Mononuclear cell (primary cell): ENCODE results near the gene SMIM12. TPM values are rescaled to one million over a fixed set of nuclear protein-coding genes. Genes with fewer than 3 reads are reported as not detected.
"Not testable (repeated sequence)": the region's sequence is repeated elsewhere in the genome, so short reads cannot be mapped to it uniquely, and the experiment has no call there.

ENCODE experiments used
- H3K27me3 ChIP-seq: 2 replicates; pipeline ENCODE4 v1.6.0; 2011; ENCODE audit warnings: low read length, control low read depth; ENCODE audit not compliant: insufficient read depth
- H3K4me1 ChIP-seq: 2 replicates; pipeline ENCODE4 v1.5.1; 2011; ENCODE audit warnings: mild to moderate bottlenecking, low read length, control low read depth; ENCODE audit not compliant: insufficient read depth
- H3K4me3 ChIP-seq: 2 replicates; pipeline ENCODE4 v1.5.1; 2011; ENCODE audit warnings: mild to moderate bottlenecking, low read length, moderate library complexity
- H3K9me3 ChIP-seq: 2 replicates; pipeline ENCODE4 v1.5.1; 2011; ENCODE audit warnings: low read depth, mild to moderate bottlenecking, control low read depth, low read length
- total RNA-seq: library from RNA; depleted of rRNA; stranded (reverse); fragments of >200 nt; gene quantifications from one replicate; pipeline ENCODE4 v1.2.3, GENCODE V29; 2012

The SMIM12 gene
- total RNA-seq, 1 donor: 22.1 TPM

GRCh38 chr1:34840426-34840825, 19.1 kb downstream of the SMIM12 start:
- Histone ChIP-seq H3K27me3 (no peaks in the 10 kb centered on the region), H3K4me1 (peaks cover 9% of the 10 kb centered on the region)

GRCh38 chr1:34839526-34840305, 19.8 kb downstream of the SMIM12 start:
- no peaks in the 10 kb centered on the region for H3K27me3 ChIP-seq
- H3K9me3 ChIP-seq: no peaks in the 10 kb centered on the region
- H3K4me3 ChIP-seq: no peak overlapping the region
- peaks cover 9% of the 10 kb centered on the region for H3K4me1 ChIP-seq

More at GRCh38 chr1:34840426-34840825, 19.1 kb downstream of the SMIM12 start:
- no peak overlapping the region for H3K4me3 ChIP-seq
- H3K9me3 ChIP-seq: no peaks in the 10 kb centered on the region

GRCh38 chr1:34833711-34834110, 25.8 kb downstream of the SMIM12 start:
- H3K4me1 ChIP-seq: no peaks in the 10 kb centered on the region
- H3K9me3 ChIP-seq: no peaks in the 10 kb centered on the region
- H3K27me3 ChIP-seq: no peaks in the 10 kb centered on the region
- H3K4me3 ChIP-seq: no peak overlapping the region

GRCh38 chr1:34831721-34832246, 27.8 kb downstream of the SMIM12 start:
- Histone ChIP-seq H3K4me1 (no peaks in the 10 kb centered on the region), H3K27me3 (no peaks in the 10 kb centered on the region), H3K9me3 (no peaks in the 10 kb centered on the region), H3K4me3 (no peak overlapping the region)

GRCh38 chr1:34829250-34829649, 30.3 kb downstream of the SMIM12 start:
- Histone ChIP-seq H3K27me3 (no peaks in the 10 kb centered on the region), H3K9me3 (no peaks in the 10 kb centered on the region), H3K4me3 (no peak overlapping the region), H3K4me1 (no peaks in the 10 kb centered on the region)

- no peak overlapping the region for H3K4me3 ChIP-seq
- no peaks in the 10 kb centered on the region for H3K9me3 ChIP-seq
- H3K27me3 ChIP-seq: no peaks in the 10 kb centered on the region
- no peaks in the 10 kb centered on the region for H3K4me1 ChIP-seq
These were observed 30.9 kb downstream of the SMIM12 start for GRCh38 chr1:34828611-34829010.

GRCh38 chr1:34827341-34827941, 32.1 kb downstream of the SMIM12 start:
- Histone ChIP-seq H3K4me3 (no peak overlapping the region), H3K4me1 (no peaks in the 10 kb centered on the region), H3K27me3 (no peaks in the 10 kb centered on the region)

GRCh38 chr1:34825455-34826091, 34.0 kb downstream of the SMIM12 start:
- H3K4me3 ChIP-seq: no peak overlapping the region
- H3K27me3 ChIP-seq: no peaks in the 10 kb centered on the region
- H3K9me3 ChIP-seq: no peaks in the 10 kb centered on the region
- H3K4me1 ChIP-seq: no peaks in the 10 kb centered on the region

More at GRCh38 chr1:34827341-34827941, 32.1 kb downstream of the SMIM12 start:
- H3K9me3 ChIP-seq: no peaks in the 10 kb centered on the region

- Histone ChIP-seq H3K4me1 (no peaks in the 10 kb centered on the region), H3K27me3 (no peaks in the 10 kb centered on the region), H3K4me3 (no peak overlapping the region)
These were observed 34.6 kb downstream of the SMIM12 start for GRCh38 chr1:34824817-34825454.

GRCh38 chr1:34822202-34822601, 37.3 kb downstream of the SMIM12 start:
- Histone ChIP-seq H3K4me1 (no peaks in the 10 kb centered on the region), H3K27me3 (no peaks in the 10 kb centered on the region), H3K9me3 (no peaks in the 10 kb centered on the region), H3K4me3 (no peak overlapping the region)

More at GRCh38 chr1:34824817-34825454, 34.6 kb downstream of the SMIM12 start:
- no peaks in the 10 kb centered on the region for H3K9me3 ChIP-seq

GRCh38 chr1:34818862-34819261, 40.7 kb downstream of the SMIM12 start:
- H3K4me1 ChIP-seq, H3K4me3 ChIP-seq, H3K27me3 ChIP-seq, H3K9me3 ChIP-seq: not testable (repeated sequence)

- H3K27me3 ChIP-seq: no peaks in the 10 kb centered on the region
- H3K9me3 ChIP-seq: no peaks in the 10 kb centered on the region
- H3K4me1 ChIP-seq: no peaks in the 10 kb centered on the region
- no peak overlapping the region for H3K4me3 ChIP-seq
These were observed 42.8 kb downstream of the SMIM12 start for GRCh38 chr1:34816778-34817177.

- Histone ChIP-seq H3K27me3 (no peaks in the 10 kb centered on the region), H3K4me3 (no peak overlapping the region), H3K9me3 (no peaks in the 10 kb centered on the region), H3K4me1 (no peaks in the 10 kb centered on the region)
These were observed 43.2 kb downstream of the SMIM12 start for GRCh38 chr1:34816332-34816731.

- not testable (repeated sequence) for H3K9me3 ChIP-seq, H3K4me3 ChIP-seq, H3K27me3 ChIP-seq, H3K4me1 ChIP-seq
These were observed 48.8 kb downstream of the SMIM12 start for GRCh38 chr1:34810781-34811180.
